ENCODE data around the gene ATP8A2. TPM values are rescaled to one million over a fixed set of nuclear protein-coding genes. Genes with fewer than 3 reads are reported as not detected.
"Not testable (repeated sequence)": the region's sequence is repeated elsewhere in the genome, so short reads cannot be mapped to it uniquely, and the experiment has no call there.

The ATP8A2 gene
- total RNA-seq, 2 experiments from 2014 or later = 0.10 to 0.15 TPM

DNA sequence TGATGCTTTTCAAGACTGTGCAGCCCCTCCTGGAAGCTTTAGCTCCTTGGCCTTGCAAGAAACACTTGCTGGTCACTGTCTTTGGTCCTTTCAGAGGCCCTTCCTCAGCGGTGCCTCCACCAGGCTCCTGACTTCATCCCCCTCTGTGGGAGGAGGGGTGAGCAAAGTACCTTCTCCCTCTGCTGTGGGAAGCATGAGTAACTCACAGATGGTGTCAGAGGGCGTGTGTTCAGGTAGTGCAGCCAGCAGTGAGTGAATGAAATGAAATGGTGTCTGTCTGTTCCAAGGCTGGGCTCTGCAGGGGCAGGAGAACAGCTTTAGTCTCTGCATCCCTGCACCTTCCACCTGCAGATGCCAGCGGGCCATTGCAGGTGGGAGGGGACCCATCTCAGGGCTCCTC is 577.1 kb downstream of the ATP8A2 start:
- H3K27ac Mint-ChIP-seq = no peak overlapping the region
- no peaks in the 10 kb centered on the region for H3K27me3 Mint-ChIP-seq
- H3K9me3 Mint-ChIP-seq = peaks cover 2% of the 10 kb centered on the region
- POLR2A ChIA-PET = no interaction called here
- peaks cover 10% of the 10 kb centered on the region for H3K4me1 Mint-ChIP-seq
- H3K4me3 Mint-ChIP-seq = no peak overlapping the region
- DNase-seq = no peak
- CTCF ChIA-PET = no interaction called here
- no peaks in the 10 kb centered on the region for H3K36me3 Mint-ChIP-seq (ENCODE audit: low read depth)

DNA sequence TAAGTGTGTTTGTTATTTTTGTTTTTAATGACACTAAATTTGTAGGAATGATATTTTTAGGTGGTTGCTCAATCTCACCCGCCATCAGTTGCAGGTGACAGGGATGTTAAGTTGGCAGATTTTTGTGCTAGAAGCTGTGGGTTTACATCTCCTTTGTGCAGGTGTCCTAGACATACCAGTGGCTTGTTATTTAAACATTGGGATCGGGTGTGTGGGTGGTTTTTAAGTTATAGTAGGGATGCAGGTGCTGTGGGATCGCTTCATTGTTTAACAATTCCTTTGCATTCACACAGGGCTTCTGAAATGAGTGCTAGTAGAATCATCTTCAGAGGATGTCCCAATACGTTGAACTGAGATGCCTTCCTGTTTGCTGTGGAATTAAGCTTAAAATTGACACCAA is 580.1 kb downstream of the ATP8A2 start:
- H3K4me1 Mint-ChIP-seq = peaks cover 11% of the 10 kb centered on the region
- H3K36me3 Mint-ChIP-seq (ENCODE audit: low read depth) = peaks cover 6% of the 10 kb centered on the region
- DNase-seq = no peak
- ChIA-PET CTCF (no interaction called here), POLR2A (no interaction called here)
- H3K27me3 Mint-ChIP-seq = no peaks in the 10 kb centered on the region
- H3K4me3 Mint-ChIP-seq = no peak overlapping the region
- peaks cover 2% of the 10 kb centered on the region for H3K9me3 Mint-ChIP-seq
- no peak overlapping the region for H3K27ac Mint-ChIP-seq

GRCh38 chr13:25954080-25954479 is 582.3 kb downstream of the ATP8A2 start:
- H3K36me3 Mint-ChIP-seq (ENCODE audit: low read depth); H3K4me3 Mint-ChIP-seq; H3K27me3 Mint-ChIP-seq; DNase-seq; CTCF ChIA-PET; H3K9me3 Mint-ChIP-seq; POLR2A ChIA-PET; H3K27ac Mint-ChIP-seq: not testable (repeated sequence)
- H3K4me1 Mint-ChIP-seq = peaks cover 14% of the 10 kb centered on the region

GRCh38 chr13:25954943-25955342 is 583.2 kb downstream of the ATP8A2 start:
- H3K4me1 Mint-ChIP-seq = peaks cover 22% of the 10 kb centered on the region
- H3K9me3 Mint-ChIP-seq; POLR2A ChIA-PET; H3K27me3 Mint-ChIP-seq; DNase-seq; CTCF ChIA-PET; H3K4me3 Mint-ChIP-seq; H3K27ac Mint-ChIP-seq; H3K36me3 Mint-ChIP-seq (ENCODE audit: low read depth): not testable (repeated sequence)

DNA sequence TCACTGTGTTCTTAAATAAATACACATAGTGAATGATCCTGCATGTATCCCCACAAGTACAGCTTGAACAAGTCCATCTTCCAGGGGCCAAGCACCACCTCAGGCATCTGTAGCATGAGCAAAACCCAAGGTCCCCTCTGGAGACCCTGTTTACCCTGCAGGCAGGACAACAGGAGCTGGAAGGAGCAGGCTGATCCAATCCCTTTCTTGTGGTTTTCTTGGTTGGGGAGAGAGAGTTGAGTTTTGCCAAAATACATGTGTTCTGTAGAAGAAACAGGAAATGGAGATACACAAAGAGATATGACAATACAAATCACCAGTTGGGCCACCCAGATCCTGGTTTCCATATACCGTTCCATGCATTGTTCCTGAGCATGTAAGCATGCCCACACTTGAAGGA is 587.2 kb downstream of the ATP8A2 start:
- no peak overlapping the region for H3K4me3 Mint-ChIP-seq
- peaks cover 18% of the 10 kb centered on the region for H3K4me1 Mint-ChIP-seq
- no peak for DNase-seq
- peaks cover 4% of the 10 kb centered on the region for H3K9me3 Mint-ChIP-seq
- peaks cover 6% of the 10 kb centered on the region for H3K36me3 Mint-ChIP-seq (ENCODE audit: low read depth)
- peak overlapping the region; percentile 23 for H3K27ac Mint-ChIP-seq
- ChIA-PET POLR2A (no interaction called here), CTCF (no interaction called here)
- no peaks in the 10 kb centered on the region for H3K27me3 Mint-ChIP-seq

GRCh38 chr13:25961294-25961693 is 589.5 kb downstream of the ATP8A2 start:
- no peak overlapping the region for H3K4me3 Mint-ChIP-seq
- H3K27me3 Mint-ChIP-seq = no peaks in the 10 kb centered on the region
- peaks cover 4% of the 10 kb centered on the region for H3K9me3 Mint-ChIP-seq
- POLR2A ChIA-PET = no interaction called here
- peaks cover 12% of the 10 kb centered on the region for H3K4me1 Mint-ChIP-seq
- no peak for DNase-seq
- H3K27ac Mint-ChIP-seq = no peak overlapping the region
- peaks cover 2% of the 10 kb centered on the region for H3K36me3 Mint-ChIP-seq (ENCODE audit: low read depth)
- CTCF ChIA-PET = interaction anchor here (1.3 kb wide), 1 partner anchor 10 kb away, joined by 3 read pairs; no protein-coding TSS in a partner anchor

DNA sequence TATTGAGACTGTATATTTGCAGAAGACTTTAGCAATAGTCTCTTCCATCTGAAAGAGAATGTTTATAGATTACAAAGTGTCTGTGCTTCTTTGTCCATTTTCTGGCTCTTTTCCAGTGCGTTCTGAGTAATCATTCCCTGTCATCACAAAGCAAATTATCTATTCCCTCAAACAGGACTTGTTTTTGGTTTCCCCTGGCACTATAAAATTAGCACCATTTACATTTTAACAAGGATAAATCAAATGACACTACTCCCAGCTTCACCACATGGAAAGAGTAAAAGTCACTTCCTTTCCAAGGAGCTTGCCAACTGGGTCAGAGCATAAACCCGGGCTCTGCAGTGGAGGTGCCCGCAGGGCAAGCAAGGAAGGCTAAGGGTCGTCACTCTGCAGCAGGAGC is 591.9 kb downstream of the ATP8A2 start:
- peaks cover 2% of the 10 kb centered on the region for H3K9me3 Mint-ChIP-seq
- H3K4me1 Mint-ChIP-seq = peaks cover 12% of the 10 kb centered on the region
- H3K27ac Mint-ChIP-seq = no peak overlapping the region
- CTCF ChIA-PET = interaction anchor here (0.7 kb wide), 1 partner anchor 82 kb away, joined by 3 read pairs; no protein-coding TSS in a partner anchor
- no peaks in the 10 kb centered on the region for H3K36me3 Mint-ChIP-seq (ENCODE audit: low read depth)
- no peak for DNase-seq
- H3K4me3 Mint-ChIP-seq = no peak overlapping the region
- no peaks in the 10 kb centered on the region for H3K27me3 Mint-ChIP-seq
- POLR2A ChIA-PET = no interaction called here

DNA sequence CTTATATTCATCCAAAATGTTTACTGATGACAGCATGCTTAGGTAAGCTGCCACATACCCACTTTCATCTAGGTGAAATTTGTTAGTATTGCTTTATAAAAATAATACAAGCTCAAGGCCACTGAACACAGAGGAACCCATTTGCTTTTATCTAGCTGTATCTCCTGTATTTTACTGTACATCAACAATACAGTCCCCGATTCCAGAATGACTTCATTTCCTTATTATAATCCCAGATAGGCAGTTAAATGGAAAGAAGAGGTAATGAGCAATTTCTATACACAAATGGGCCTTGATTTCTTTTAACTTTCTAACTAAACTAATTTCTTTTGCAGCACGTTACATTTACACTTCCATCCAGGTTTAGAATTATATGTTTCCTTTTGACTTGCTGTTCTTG is 593.8 kb downstream of the ATP8A2 start:
- no peak overlapping the region for H3K4me3 Mint-ChIP-seq

GRCh38 chr13:25966086-25966485 is 594.3 kb downstream of the ATP8A2 start:
- H3K4me3 Mint-ChIP-seq = no peak overlapping the region
- peaks cover 7% of the 10 kb centered on the region for H3K4me1 Mint-ChIP-seq
- ChIA-PET CTCF (no interaction called here), POLR2A (no interaction called here)
- DNase-seq = no peak
- H3K9me3 Mint-ChIP-seq = no peaks in the 10 kb centered on the region
- no peaks in the 10 kb centered on the region for H3K36me3 Mint-ChIP-seq (ENCODE audit: low read depth)
- no peaks in the 10 kb centered on the region for H3K27me3 Mint-ChIP-seq
- no peak overlapping the region for H3K27ac Mint-ChIP-seq

More for the DNA sequence above, 593.8 kb downstream of the ATP8A2 start:
- Mint-ChIP-seq H3K9me3 (no peaks in the 10 kb centered on the region), H3K4me1 (peaks cover 3% of the 10 kb centered on the region), H3K27ac (no peak overlapping the region), H3K36me3 (ENCODE audit: low read depth) (no peaks in the 10 kb centered on the region), H3K27me3 (no peaks in the 10 kb centered on the region)
- ChIA-PET CTCF (no interaction called here), POLR2A (no interaction called here)
- DNase-seq = no peak

DNA sequence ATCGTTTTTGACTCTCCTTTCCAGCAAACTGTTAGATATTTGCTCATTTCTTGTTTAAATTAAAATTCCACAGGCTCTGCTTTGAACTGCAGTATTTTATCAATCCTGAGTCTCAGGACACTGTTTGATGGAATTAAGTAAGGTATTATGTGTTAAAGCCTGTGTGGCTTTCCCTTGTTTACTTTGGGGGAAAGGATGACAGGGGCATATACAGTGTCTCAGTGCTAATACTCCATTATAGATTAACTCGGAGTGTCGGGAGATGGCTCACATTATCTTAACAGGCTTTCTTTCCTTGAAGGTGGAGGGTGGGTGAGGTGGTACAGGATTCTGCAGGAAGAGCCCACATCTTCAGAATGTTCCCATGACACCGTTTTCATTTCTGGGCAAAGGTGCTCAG is 595.4 kb downstream of the ATP8A2 start:
- H3K9me3 Mint-ChIP-seq = no peaks in the 10 kb centered on the region
- ChIA-PET CTCF (no interaction called here), POLR2A (no interaction called here)
- peaks cover 18% of the 10 kb centered on the region for H3K4me1 Mint-ChIP-seq
- H3K36me3 Mint-ChIP-seq (ENCODE audit: low read depth) = no peaks in the 10 kb centered on the region
- H3K4me3 Mint-ChIP-seq = no peak overlapping the region
- no peaks in the 10 kb centered on the region for H3K27me3 Mint-ChIP-seq
- H3K27ac Mint-ChIP-seq = no peak overlapping the region
- DNase-seq = no peak

DNA sequence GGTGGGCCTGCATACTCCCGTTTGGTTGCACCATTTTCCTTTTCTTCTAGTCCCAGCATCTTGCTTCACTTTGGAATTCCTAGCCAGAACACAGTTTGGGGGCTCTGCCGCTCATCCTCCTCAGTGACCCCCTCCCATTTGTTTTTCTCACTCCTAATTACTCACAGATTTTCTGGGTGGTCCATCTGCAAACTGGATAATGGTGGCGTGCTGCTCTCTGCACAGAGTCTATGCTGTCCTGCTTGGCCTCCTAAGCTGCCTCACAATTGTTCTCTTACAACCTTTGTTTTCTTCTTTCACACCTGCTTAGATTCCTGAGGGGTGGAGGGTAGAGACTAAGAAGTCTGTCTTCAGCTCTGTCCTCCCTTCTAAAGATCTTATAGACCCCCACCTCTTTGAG is 599.3 kb downstream of the ATP8A2 start:
- ChIA-PET POLR2A (no interaction called here), CTCF (interaction anchor here (1.2 to 1.4 kb wide), 2 partner anchors 11 to 142 kb away, joined by 3 to 5 read pairs; no protein-coding TSS in a partner anchor)
- no peak for DNase-seq
- Mint-ChIP-seq H3K9me3 (no peaks in the 10 kb centered on the region), H3K27me3 (no peaks in the 10 kb centered on the region), H3K4me1 (peaks cover 46% of the 10 kb centered on the region), H3K27ac (peak overlapping the region; percentile 69), H3K36me3 (ENCODE audit: low read depth) (no peaks in the 10 kb centered on the region), H3K4me3 (no peak overlapping the region)

- Mint-ChIP-seq H3K9me3 (no peaks in the 10 kb centered on the region), H3K27ac (peak overlapping the region; percentile 69), H3K4me3 (no peak overlapping the region), H3K27me3 (no peaks in the 10 kb centered on the region), H3K36me3 (ENCODE audit: low read depth) (no peaks in the 10 kb centered on the region), H3K4me1 (peaks cover 46% of the 10 kb centered on the region)
- DNase-seq = peak; percentile 65
- ChIA-PET POLR2A (no interaction called here), CTCF (interaction anchor here (1.2 to 1.4 kb wide), 2 partner anchors 11 to 142 kb away, joined by 3 to 5 read pairs; no protein-coding TSS in a partner anchor)
These were observed 599.8 kb downstream of the ATP8A2 start for GRCh38 chr13:25971459-25972145.

DNA sequence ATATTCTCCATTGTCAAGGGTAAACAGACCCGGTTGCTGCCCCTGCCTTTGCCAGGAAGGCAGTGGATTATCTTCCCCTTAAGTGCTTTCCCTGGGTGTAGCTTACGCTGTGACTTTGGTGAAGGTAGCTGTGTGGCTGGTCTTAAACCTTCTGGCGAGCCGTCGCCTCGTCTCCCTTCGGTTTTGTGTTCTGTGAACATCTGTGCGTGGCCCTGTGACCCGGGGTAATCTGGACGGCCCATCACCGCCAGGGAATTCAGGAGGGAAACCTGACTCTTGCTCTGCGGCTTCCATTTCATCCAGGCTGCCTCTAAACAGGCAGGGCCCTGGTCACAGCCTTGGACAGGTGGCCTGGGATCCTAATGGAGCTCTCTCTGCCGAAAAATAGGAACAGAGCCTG is 601.3 kb downstream of the ATP8A2 start:
- ChIA-PET CTCF (no interaction called here), POLR2A (no interaction called here)
- Mint-ChIP-seq H3K9me3 (no peaks in the 10 kb centered on the region), H3K4me3 (no peak overlapping the region), H3K36me3 (ENCODE audit: low read depth) (no peaks in the 10 kb centered on the region), H3K27ac (peak overlapping the region; percentile 70), H3K27me3 (no peaks in the 10 kb centered on the region), H3K4me1 (peaks cover 54% of the 10 kb centered on the region)
- no peak for DNase-seq

DNA sequence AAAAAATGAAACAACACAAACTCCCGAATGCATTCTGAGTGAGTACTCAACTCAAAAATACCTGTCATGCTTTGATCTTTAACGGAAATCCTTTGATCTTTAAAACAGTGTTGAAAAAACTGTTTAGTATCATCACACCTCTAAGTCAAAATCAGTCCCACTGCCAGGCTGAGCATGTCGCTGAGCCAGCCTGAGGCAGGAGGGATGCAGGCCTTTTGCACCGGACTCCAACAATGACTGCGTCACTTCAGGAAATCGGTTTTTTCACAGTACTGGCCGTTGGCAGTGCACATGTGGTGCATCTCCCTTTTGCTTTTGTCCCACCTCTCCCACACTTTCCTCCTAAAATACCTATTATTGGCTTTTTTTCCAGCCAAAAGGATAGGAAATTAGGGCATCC is 601.8 kb downstream of the ATP8A2 start:
- Mint-ChIP-seq H3K27me3 (no peaks in the 10 kb centered on the region), H3K4me1 (peaks cover 54% of the 10 kb centered on the region), H3K27ac (peak overlapping the region; percentile 70), H3K9me3 (no peaks in the 10 kb centered on the region), H3K36me3 (ENCODE audit: low read depth) (no peaks in the 10 kb centered on the region), H3K4me3 (no peak overlapping the region)
- CTCF ChIA-PET = no interaction called here
- POLR2A ChIA-PET = no interaction called here
- DNase-seq = no peak
